HCT116 (cell line): Measurements from ENCODE around the gene CRNN. TPM values are rescaled to one million over a fixed set of nuclear protein-coding genes. Genes with fewer than 3 reads are reported as not detected.

Source experiments
- ATAC-seq: fragments of 200-7000 bp; cut with Tn5 transposase; 2 replicates; pipeline ENCODE4 v1.9.1; 2020; ENCODE audit warnings: mild to moderate bottlenecking, moderate library complexity
- BruUV-seq: library from RNA; stranded (reverse); fragments of 400-500 nt; replicated peaks from 2 replicates; lab custom pipeline; 2021; lab: Mats Ljungman, UMichigan
- CTCF ChIA-PET: fragments of 300-600 bp; sonication (Branson Sonifier 250); formaldehyde crosslinking; loops from one replicate; lab custom pipeline; 2021; ENCODE audit warnings: antibody characterized with exemption; lab: Charles Lee
- POLR2A ChIA-PET: fragments of 300-600, 350-600 bp; sonication (Branson Sonifier 250); formaldehyde crosslinking; loops from one replicate; lab custom pipeline; 2021; ENCODE audit warnings: antibody characterized with exemption; lab: Charles Lee
- RAD21 ChIA-PET, 2 experiments: fragments of 300-600 bp; sonication (Branson Sonifier 250); formaldehyde crosslinking; loops; one replicate each; lab custom pipeline; 2023; ENCODE audit warnings: low total read pairs in 2 of 2; ENCODE audit not compliant: uncharacterized antibody in 2 of 2, unreplicated experiment in 2 of 2, low non-redundant PET in 1 of 2; lab: Charles Lee
- DNase-seq: peaks from one replicate; pipeline ENCODE4 v3.0.0-alpha.2; 2010; ENCODE audit warnings: low read depth, low spot score
- H2AFZ ChIP-seq: fragments of 200-600 bp; shearing (Covaris generic), sonication (generic); 2 replicates; pipeline ENCODE4 v1.6.1; 2017; ENCODE audit warnings: low read depth, mixed run types, mixed read lengths, antibody characterized with exemption, low read length; ENCODE audit not compliant: poor library complexity, severe bottlenecking
- H3K27ac ChIP-seq: 2 replicates; pipeline ENCODE4 v1.5.1; 2012; ENCODE audit warnings: low read depth, low read length
- H3K27me3 ChIP-seq: fragments of 200-600 bp; sonication (generic); 2 replicates; pipeline ENCODE4 v1.6.1; 2016; ENCODE audit warnings: mixed run types, low read length, mixed read lengths; ENCODE audit not compliant: insufficient read depth
- H3K36me3 ChIP-seq, 2 experiments: fragments of 200-500 bp in 1 of 2; fragments of 200-600 bp in 1 of 2; sonication (Bioruptor generic) in 1 of 2; sonication (generic) in 1 of 2; 2 replicates each; pipeline versions ENCODE4 v1.5.1 to v1.6.1; 2014 to 2016; ENCODE audit warnings: low read length in 2 of 2, inconsistent platforms in 1 of 2, mixed read lengths in 1 of 2, mixed run types in 1 of 2; ENCODE audit not compliant: insufficient read depth in 2 of 2, control insufficient read depth in 1 of 2
- H3K4me1 ChIP-seq, 2 experiments: fragments of 200-600 bp in 1 of 2; sonication (generic) in 1 of 2; 2 replicates each; pipeline versions ENCODE4 v1.5.1 to v1.6.1; 2012 to 2017; ENCODE audit warnings: low read length in 2 of 2, inconsistent platforms in 1 of 2, mild to moderate bottlenecking in 1 of 2, mixed read lengths in 1 of 2, mixed run types in 1 of 2, moderate library complexity in 1 of 2; ENCODE audit not compliant: insufficient read depth in 2 of 2, control insufficient read depth in 1 of 2
- H3K4me2 ChIP-seq: fragments of 200-600 bp; sonication (generic); 2 replicates; pipeline ENCODE4 v1.6.1; 2017; ENCODE audit warnings: mixed run types, low read length, mixed read lengths
- H3K4me3 ChIP-seq, 2 experiments: fragments of 200-600 bp in 1 of 2; sonication (generic) in 1 of 2; replicated peaks in 1 of 2; 2 replicates each; pipeline ENCODE4 v1.5.1; 2011 to 2016; ENCODE audit warnings: low read length in 2 of 2, control low read depth in 1 of 2, low read depth in 1 of 2, mild to moderate bottlenecking in 1 of 2, mixed read lengths in 1 of 2, mixed run types in 1 of 2
- H3K79me2 ChIP-seq: fragments of 200-600 bp; sonication (generic); 2 replicates; pipeline ENCODE4 v1.6.1; 2017; ENCODE audit warnings: mild to moderate bottlenecking, mixed run types, low read length, moderate library complexity, mixed read lengths; ENCODE audit not compliant: insufficient read depth
- H3K9ac ChIP-seq: fragments of 200-600 bp; sonication (generic); 2 replicates; pipeline ENCODE4 v1.6.1; 2016; ENCODE audit warnings: low read length, mixed read lengths
- H3K9me2 ChIP-seq: fragments of 200-600 bp; sonication (generic), shearing (Covaris generic); 2 replicates; pipeline ENCODE4 v1.6.1; 2017; ENCODE audit warnings: mixed run types, mild to moderate bottlenecking, moderate library complexity; ENCODE audit not compliant: insufficient read depth
- H3K9me3 ChIP-seq, 2 experiments: fragments of 200-500 bp in 1 of 2; fragments of 200-600 bp in 1 of 2; sonication (Bioruptor generic) in 1 of 2; sonication (generic) in 1 of 2; 2 replicates each; pipeline ENCODE4 v1.6.1; 2014 to 2017; ENCODE audit warnings: low read length in 2 of 2, mixed read lengths in 2 of 2, inconsistent platforms in 1 of 2, low read depth in 1 of 2, mild to moderate bottlenecking in 1 of 2, mixed run types in 1 of 2, moderate library complexity in 1 of 2; ENCODE audit not compliant: control insufficient read depth in 1 of 2, insufficient read depth in 1 of 2
- H4K20me1 ChIP-seq: fragments of 200-600 bp; sonication (generic), shearing (Covaris generic); 2 replicates; pipeline ENCODE4 v1.6.1; 2017; ENCODE audit warnings: mixed run types, mild to moderate bottlenecking, moderate library complexity; ENCODE audit not compliant: insufficient read depth
- CEBPB ChIP-seq: IDR thresholded peaks from 2 replicates; pipeline ENCODE4 v1.6.1; 2012; ENCODE audit warnings: low read depth
- POLR2AphosphoS5 ChIP-seq: IDR thresholded peaks from 2 replicates; pipeline ENCODE4 v1.6.1; 2011; ENCODE audit warnings: mild to moderate bottlenecking, low read depth, low read length, moderate library complexity
- RAD21 ChIP-seq: IDR thresholded peaks from 2 replicates; pipeline ENCODE4 v1.6.1; 2012; ENCODE audit warnings: low read depth, mild to moderate bottlenecking
- ZFX ChIP-seq: fragments of 450-650 bp; IDR thresholded peaks from 2 replicates; pipeline ENCODE4 v1.6.1; 2017
- intact Hi-C: fragments of 100-400 bp; cut with micrococcal nuclease; formaldehyde crosslinking; loops from 2 replicates; pipeline ENCODE4 v1.10.0; 2022
- total RNA-seq: library from RNA; stranded (reverse); gene quantifications from one replicate; pipeline ENCODE4 v1.2.1, GENCODE V29; 2021; ENCODE audit not compliant: unreplicated experiment
- TF ChIP-seq, protein P1 (sequence below), 3 experiments: fragments of 200-600 bp in 1 of 3; sonication (generic) in 1 of 3; IDR thresholded peaks in 2 of 3; conservative IDR thresholded peaks in 1 of 3; 2 replicates each; pipeline ENCODE4 v1.5.1; 2012 to 2017; ENCODE audit warnings: low read depth in 2 of 3, low read length in 2 of 3, antibody characterized with exemption in 1 of 3, borderline replicate concordance in 1 of 3, control low read depth in 1 of 3, mild to moderate bottlenecking in 1 of 3, mixed read lengths in 1 of 3, mixed run types in 1 of 3, moderate library complexity in 1 of 3; ENCODE audit not compliant: insufficient read depth in 1 of 3
- TF ChIP-seq, protein P2 (sequence below): IDR thresholded peaks from 2 replicates; pipeline ENCODE4 v1.6.1; 2011; ENCODE audit warnings: mild to moderate bottlenecking, low read length, moderate library complexity; ENCODE audit not compliant: insufficient replicate concordance; ENCODE audit errors: extremely low read depth

CRNN gene
- total RNA-seq, 1 experiment from 2014 or later = not detected

DNA sequence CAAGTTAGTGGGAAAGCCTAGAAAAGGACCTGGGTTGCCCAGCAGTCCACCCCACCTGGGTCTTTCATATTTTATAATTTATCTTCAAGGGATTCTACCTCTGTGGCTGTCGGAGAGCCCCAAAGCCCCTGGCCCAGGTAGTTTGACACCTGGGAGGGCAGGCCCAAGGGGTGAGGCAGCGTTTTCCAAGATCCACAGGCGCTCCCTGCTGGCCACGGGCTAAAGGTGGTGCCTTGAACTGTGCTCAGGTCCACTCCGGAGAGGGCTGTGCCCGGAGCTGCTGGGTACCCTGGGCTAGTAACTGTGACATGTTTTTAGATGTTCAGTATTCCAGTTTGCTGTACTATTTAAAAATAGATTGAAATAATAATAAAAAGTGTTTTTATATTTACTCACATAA is 37.2 kb upstream of the CRNN start:
- Histone ChIP-seq H3K9ac (no peak overlapping the region), H3K36me3 (no peaks in the 10 kb centered on the region), H3K27me3 (no peaks in the 10 kb centered on the region), H3K4me3 (no peak overlapping the region), H3K4me2 (no peak overlapping the region), H3K27ac (no peak overlapping the region), H3K9me2 (no peaks in the 10 kb centered on the region), H3K79me2 (no peaks in the 10 kb centered on the region), H4K20me1 (no peaks in the 10 kb centered on the region), H3K4me1 (no peaks in the 10 kb centered on the region), H2AFZ (no peak overlapping the region), H3K9me3 (no peaks in the 10 kb centered on the region)
- RAD21 ChIA-PET = no interaction called here
- BruUV-seq = no TSS peak
- no peak for TF ChIP-seq POLR2AphosphoS5
- TF ChIP-seq RAD21 = peak; percentile 51
- no peak for TF ChIP-seq CEBPB
- TF ChIP-seq ZFX = no peak
- TF ChIP-seq, protein P1, sequence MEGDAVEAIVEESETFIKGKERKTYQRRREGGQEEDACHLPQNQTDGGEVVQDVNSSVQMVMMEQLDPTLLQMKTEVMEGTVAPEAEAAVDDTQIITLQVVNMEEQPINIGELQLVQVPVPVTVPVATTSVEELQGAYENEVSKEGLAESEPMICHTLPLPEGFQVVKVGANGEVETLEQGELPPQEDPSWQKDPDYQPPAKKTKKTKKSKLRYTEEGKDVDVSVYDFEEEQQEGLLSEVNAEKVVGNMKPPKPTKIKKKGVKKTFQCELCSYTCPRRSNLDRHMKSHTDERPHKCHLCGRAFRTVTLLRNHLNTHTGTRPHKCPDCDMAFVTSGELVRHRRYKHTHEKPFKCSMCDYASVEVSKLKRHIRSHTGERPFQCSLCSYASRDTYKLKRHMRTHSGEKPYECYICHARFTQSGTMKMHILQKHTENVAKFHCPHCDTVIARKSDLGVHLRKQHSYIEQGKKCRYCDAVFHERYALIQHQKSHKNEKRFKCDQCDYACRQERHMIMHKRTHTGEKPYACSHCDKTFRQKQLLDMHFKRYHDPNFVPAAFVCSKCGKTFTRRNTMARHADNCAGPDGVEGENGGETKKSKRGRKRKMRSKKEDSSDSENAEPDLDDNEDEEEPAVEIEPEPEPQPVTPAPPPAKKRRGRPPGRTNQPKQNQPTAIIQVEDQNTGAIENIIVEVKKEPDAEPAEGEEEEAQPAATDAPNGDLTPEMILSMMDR (IDR thresholded peaks at IDR 0.05 in 2 of 3, conservative IDR thresholded peaks at IDR 0.05 in 1 of 3; ENCODE audit: borderline replicate concordance in 1 of 3, insufficient read depth in 1 of 3, low read depth in 2 of 3, low read length in 2 of 3) = peak; percentile 50 to 69 (median 60); a peak in 5 of 6 replicates
- TF ChIP-seq, protein P2, sequence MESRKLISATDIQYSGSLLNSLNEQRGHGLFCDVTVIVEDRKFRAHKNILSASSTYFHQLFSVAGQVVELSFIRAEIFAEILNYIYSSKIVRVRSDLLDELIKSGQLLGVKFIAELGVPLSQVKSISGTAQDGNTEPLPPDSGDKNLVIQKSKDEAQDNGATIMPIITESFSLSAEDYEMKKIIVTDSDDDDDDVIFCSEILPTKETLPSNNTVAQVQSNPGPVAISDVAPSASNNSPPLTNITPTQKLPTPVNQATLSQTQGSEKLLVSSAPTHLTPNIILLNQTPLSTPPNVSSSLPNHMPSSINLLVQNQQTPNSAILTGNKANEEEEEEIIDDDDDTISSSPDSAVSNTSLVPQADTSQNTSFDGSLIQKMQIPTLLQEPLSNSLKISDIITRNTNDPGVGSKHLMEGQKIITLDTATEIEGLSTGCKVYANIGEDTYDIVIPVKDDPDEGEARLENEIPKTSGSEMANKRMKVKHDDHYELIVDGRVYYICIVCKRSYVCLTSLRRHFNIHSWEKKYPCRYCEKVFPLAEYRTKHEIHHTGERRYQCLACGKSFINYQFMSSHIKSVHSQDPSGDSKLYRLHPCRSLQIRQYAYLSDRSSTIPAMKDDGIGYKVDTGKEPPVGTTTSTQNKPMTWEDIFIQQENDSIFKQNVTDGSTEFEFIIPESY = no peak
- POLR2A ChIA-PET = no interaction called here
- no peak for DNase-seq
- intact Hi-C loops = loop anchor here (5.0 kb wide), 1 partner anchor 104 kb away; no protein-coding TSS in a partner anchor
- CTCF ChIA-PET = interaction anchor here (2.4 kb wide), 1 partner anchor 52 kb away, joined by 13 read pairs; no protein-coding TSS in a partner anchor
- peak; percentile 99 for ATAC-seq
